WERI-Rb-1 (cell line): Measurements from ENCODE around the gene ANXA9.

ENCODE experiments used
- DNase-seq: peaks from one replicate; pipeline ENCODE4 v3.0.0-alpha.2; 2020
- H3K27ac ChIP-seq: fragments of 250-450 bp; sonication (Bioruptor Pico); 2 replicates; pipeline ENCODE4 v1.5.1; 2020; ENCODE audit warnings: mild to moderate bottlenecking, moderate library complexity
- H3K27me3 ChIP-seq: fragments of 250-450 bp; sonication (Bioruptor Pico); 2 replicates; pipeline ENCODE4 v1.5.1; 2021; ENCODE audit warnings: mild to moderate bottlenecking, low read depth, moderate library complexity; ENCODE audit not compliant: insufficient read depth, severe bottlenecking
- H3K36me3 ChIP-seq: fragments of 250-450 bp; sonication (Bioruptor Pico); 2 replicates; pipeline ENCODE4 v1.5.1; 2020; ENCODE audit warnings: mild to moderate bottlenecking, moderate library complexity
- H3K4me3 ChIP-seq: 2 replicates; pipeline ENCODE4 v1.5.1; 2011; ENCODE audit warnings: low read depth, mild to moderate bottlenecking, control low read depth, low read length
- H3K9me3 ChIP-seq: fragments of 250-450 bp; sonication (Bioruptor Pico); 2 replicates; pipeline ENCODE4 v1.5.1; 2021; ENCODE audit warnings: mild to moderate bottlenecking, moderate library complexity; ENCODE audit not compliant: severe bottlenecking
- CTCF ChIP-seq: IDR thresholded peaks from 2 replicates; pipeline ENCODE4 v1.5.1; 2011; ENCODE audit warnings: low read depth, mild to moderate bottlenecking, control low read depth, inconsistent platforms, low read length

The ANXA9 gene

GRCh38 chr1:151002611-151003010 is 20.5 kb downstream of the ANXA9 start:
- H3K4me3 ChIP-seq = no peak overlapping the region
- no peaks in the 10 kb centered on the region for H3K27me3 ChIP-seq
- no peak overlapping the region for H3K27ac ChIP-seq
- H3K36me3 ChIP-seq = peaks cover 32% of the 10 kb centered on the region
- H3K9me3 ChIP-seq = no peaks in the 10 kb centered on the region
- DNase-seq = no peak
- no peak for TF ChIP-seq CTCF

GRCh38 chr1:151003180-151003579 is 21.1 kb downstream of the ANXA9 start:
- no peak for DNase-seq
- Histone ChIP-seq H3K27ac (no peak overlapping the region), H3K27me3 (no peaks in the 10 kb centered on the region), H3K4me3 (no peak overlapping the region), H3K36me3 (peaks cover 28% of the 10 kb centered on the region), H3K9me3 (no peaks in the 10 kb centered on the region)
- no peak for TF ChIP-seq CTCF

- Histone ChIP-seq H3K36me3 (peaks cover 18% of the 10 kb centered on the region), H3K27ac (peak overlapping the region; percentile 71), H3K27me3 (no peaks in the 10 kb centered on the region), H3K9me3 (no peaks in the 10 kb centered on the region), H3K4me3 (peak overlapping the region; percentile 70)
- DNase-seq = no peak
- TF ChIP-seq CTCF = no peak
Measured at GRCh38 chr1:151005729-151006319, 23.7 kb downstream of the ANXA9 start.

- no peaks in the 10 kb centered on the region for H3K27me3 ChIP-seq
- H3K27ac ChIP-seq = peak within 1 kb of the TSS; percentile 71
- peak; percentile 95 for TF ChIP-seq CTCF
- peaks cover 20% of the 10 kb centered on the region for H3K36me3 ChIP-seq
- H3K9me3 ChIP-seq = no peaks in the 10 kb centered on the region
- DNase-seq = peak; percentile 95
- peak within 1 kb of the TSS; percentile 70 for H3K4me3 ChIP-seq
Measured at GRCh38 chr1:151006327-151007052, 24.4 kb downstream of the ANXA9 start, which contains the start of gene MINDY1. Gene MINDY1 (minus strand): TSS chr1:151006902. CDS start chr1:151002617, 4,285 bp downstream.

- H3K4me3 ChIP-seq = peak overlapping the region; percentile 76
- peaks cover 10% of the 10 kb centered on the region for H3K36me3 ChIP-seq
- H3K27ac ChIP-seq = peak overlapping the region; percentile 1
- no peak for TF ChIP-seq CTCF
- H3K9me3 ChIP-seq = no peaks in the 10 kb centered on the region
- H3K27me3 ChIP-seq = no peaks in the 10 kb centered on the region
- no peak for DNase-seq
Measured at GRCh38 chr1:151007853-151008243, 25.8 kb downstream of the ANXA9 start.
